BE2C (cell line): Measurements from ENCODE around the gene LRIG1.

Source experiments
- DNase-seq: peaks from one replicate; pipeline ENCODE4 v3.0.0-alpha.2; 2020
- H3K27me3 ChIP-seq: fragments of 250-450 bp; sonication (Bioruptor Pico); 2 replicates; pipeline ENCODE4 v1.5.1; 2020; ENCODE audit warnings: mild to moderate bottlenecking
- H3K36me3 ChIP-seq: fragments of 250-450 bp; sonication (Bioruptor Pico); 2 replicates; pipeline ENCODE4 v1.5.1; 2020; ENCODE audit warnings: mild to moderate bottlenecking
- H3K4me1 ChIP-seq: fragments of 250-450 bp; sonication (Bioruptor Pico); 2 replicates; pipeline ENCODE4 v1.5.1; 2020
- H3K4me3 ChIP-seq: 2 replicates; pipeline ENCODE4 v1.5.1; 2011; ENCODE audit warnings: low read depth, low read length
- H3K9me3 ChIP-seq: fragments of 250-450 bp; sonication (Bioruptor Pico); 2 replicates; pipeline ENCODE4 v1.5.1; 2020
- TF ChIP-seq, protein P1 (sequence below): IDR thresholded peaks from 2 replicates; pipeline ENCODE4 v1.5.1; 2012; ENCODE audit warnings: mild to moderate bottlenecking, low read depth, low read length

The LRIG1 gene

DNA sequence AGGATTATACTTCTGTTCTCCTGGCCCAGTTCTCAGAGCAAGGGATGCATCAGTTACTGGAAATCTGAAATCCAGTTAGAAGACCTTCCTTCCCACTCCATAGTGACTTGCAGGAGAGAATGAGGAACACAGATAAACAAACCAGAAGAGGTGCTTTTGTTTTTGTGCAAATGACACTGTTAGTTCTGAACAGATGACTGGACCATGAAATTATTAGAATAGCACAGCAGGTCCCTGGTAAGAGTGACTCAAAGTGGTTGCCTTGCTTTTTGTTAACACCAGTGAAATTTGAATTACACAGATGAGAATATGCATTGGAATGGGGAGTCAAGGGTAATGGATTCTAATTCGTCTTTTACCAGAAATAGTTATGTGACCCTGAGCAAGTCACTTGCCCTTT, 30.4 kb upstream of the LRIG1 start:
- TF ChIP-seq, protein P1, sequence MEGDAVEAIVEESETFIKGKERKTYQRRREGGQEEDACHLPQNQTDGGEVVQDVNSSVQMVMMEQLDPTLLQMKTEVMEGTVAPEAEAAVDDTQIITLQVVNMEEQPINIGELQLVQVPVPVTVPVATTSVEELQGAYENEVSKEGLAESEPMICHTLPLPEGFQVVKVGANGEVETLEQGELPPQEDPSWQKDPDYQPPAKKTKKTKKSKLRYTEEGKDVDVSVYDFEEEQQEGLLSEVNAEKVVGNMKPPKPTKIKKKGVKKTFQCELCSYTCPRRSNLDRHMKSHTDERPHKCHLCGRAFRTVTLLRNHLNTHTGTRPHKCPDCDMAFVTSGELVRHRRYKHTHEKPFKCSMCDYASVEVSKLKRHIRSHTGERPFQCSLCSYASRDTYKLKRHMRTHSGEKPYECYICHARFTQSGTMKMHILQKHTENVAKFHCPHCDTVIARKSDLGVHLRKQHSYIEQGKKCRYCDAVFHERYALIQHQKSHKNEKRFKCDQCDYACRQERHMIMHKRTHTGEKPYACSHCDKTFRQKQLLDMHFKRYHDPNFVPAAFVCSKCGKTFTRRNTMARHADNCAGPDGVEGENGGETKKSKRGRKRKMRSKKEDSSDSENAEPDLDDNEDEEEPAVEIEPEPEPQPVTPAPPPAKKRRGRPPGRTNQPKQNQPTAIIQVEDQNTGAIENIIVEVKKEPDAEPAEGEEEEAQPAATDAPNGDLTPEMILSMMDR = no peak
- no peak overlapping the region for H3K4me3 ChIP-seq
- no peak for DNase-seq
- no peaks in the 10 kb centered on the region for H3K36me3 ChIP-seq
- H3K27me3 ChIP-seq = no peaks in the 10 kb centered on the region; the same call in 1 of the 2 replicates
- no peaks in the 10 kb centered on the region for H3K9me3 ChIP-seq
- no peaks in the 10 kb centered on the region for H3K4me1 ChIP-seq

DNA sequence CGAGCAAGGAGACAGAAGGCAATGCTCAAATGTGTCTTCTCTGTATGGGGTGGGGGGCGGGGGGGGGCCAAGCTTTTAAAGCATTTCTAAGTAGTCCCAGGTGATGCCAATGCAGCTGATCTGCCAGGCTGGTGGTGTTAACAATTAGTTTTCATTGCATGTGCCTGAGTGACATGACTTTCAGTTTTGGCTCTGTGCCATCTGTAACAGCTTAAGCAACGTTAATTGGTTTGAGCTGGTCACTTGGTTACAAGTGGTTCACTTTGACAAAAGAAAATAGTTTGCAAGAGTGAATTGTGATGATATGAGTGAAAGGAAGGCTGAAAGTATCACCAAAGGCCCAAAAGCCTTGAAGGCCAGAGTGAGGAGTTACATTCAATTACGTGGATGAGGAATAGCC, 26.4 kb upstream of the LRIG1 start:
- TF ChIP-seq, protein P1 = no peak
- Histone ChIP-seq H3K9me3 (no peaks in the 10 kb centered on the region), H3K27me3 (no peaks in the 10 kb centered on the region; the same call in 1 of the 2 replicates), H3K36me3 (no peaks in the 10 kb centered on the region), H3K4me1 (no peaks in the 10 kb centered on the region), H3K4me3 (no peak overlapping the region)
- no peak for DNase-seq

DNA sequence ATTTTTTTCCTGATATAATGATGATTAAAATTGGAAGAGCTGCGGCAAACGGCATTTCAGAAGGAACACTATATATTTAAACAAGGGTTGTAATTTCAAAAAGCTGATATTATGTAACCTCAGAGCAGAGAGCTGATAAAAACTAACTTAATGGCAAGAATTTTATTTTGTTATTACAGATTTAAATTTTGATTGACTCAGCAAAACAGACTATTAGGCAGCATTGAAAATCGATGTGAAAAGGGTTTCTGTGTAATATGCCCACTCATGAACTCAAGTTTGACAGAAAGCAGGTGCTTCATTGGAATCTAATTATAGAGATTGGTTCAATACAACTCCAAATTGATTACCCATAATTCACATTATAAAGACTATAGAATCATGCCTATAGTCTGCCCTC, 24.9 kb upstream of the LRIG1 start:
- Histone ChIP-seq H3K4me3 (no peak overlapping the region), H3K36me3 (no peaks in the 10 kb centered on the region), H3K9me3 (no peaks in the 10 kb centered on the region), H3K27me3 (no peaks in the 10 kb centered on the region; the same call in 1 of the 2 replicates), H3K4me1 (no peaks in the 10 kb centered on the region)
- DNase-seq = no peak
- TF ChIP-seq, protein P1 = no peak

DNA sequence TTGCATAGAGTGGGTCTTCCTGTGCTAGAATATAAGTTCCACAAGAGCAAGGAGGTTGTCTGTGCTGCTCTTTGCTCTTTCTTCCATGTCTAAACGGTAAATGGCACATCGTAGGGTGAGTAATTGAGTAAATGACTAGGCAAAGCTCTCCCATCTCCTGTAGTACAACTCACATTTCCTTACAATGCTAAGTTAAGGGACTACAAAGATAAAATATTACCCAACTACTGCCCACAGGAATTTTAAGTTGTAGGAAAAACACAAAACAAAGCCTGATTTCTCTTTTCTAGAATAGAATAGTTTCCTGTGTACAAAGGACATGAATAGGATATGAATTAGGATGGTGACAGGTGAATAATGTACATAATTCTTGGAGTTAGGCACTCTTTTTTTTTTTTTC, 19.9 kb upstream of the LRIG1 start:
- Histone ChIP-seq H3K4me1 (no peaks in the 10 kb centered on the region), H3K36me3 (no peaks in the 10 kb centered on the region), H3K9me3 (no peaks in the 10 kb centered on the region)

DNA sequence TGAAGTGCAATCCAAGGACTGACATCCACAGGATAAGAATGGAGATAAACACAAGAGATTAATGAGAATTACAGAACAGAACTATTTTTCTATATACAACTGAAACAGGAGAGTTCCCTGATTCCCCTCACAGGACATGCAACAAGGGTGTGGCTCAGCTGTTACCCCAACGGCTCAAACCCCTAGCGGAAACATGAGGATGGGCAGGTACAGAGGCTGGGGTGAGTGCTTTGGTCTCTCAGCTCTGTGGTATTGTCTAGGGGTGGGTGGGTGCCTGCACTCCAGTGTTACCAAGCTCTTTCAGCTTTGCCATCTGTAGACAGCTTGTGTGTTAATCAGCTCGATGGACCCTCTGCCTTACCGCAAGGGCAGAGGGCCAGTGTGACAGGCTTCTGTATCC, 17.8 kb upstream of the LRIG1 start:
- TF ChIP-seq, protein P1 = no peak
- H3K9me3 ChIP-seq = no peaks in the 10 kb centered on the region
- H3K4me3 ChIP-seq = no peak overlapping the region
- no peaks in the 10 kb centered on the region for H3K36me3 ChIP-seq
- DNase-seq = no peak
- no peaks in the 10 kb centered on the region for H3K4me1 ChIP-seq
- peaks cover 8% of the 10 kb centered on the region; the same call in 1 of the 2 replicates for H3K27me3 ChIP-seq

More for the DNA sequence above, 19.9 kb upstream of the LRIG1 start:
- no peaks in the 10 kb centered on the region; the same call in 1 of the 2 replicates for H3K27me3 ChIP-seq
- H3K4me3 ChIP-seq = no peak overlapping the region
- TF ChIP-seq, protein P1 = no peak
- no peak for DNase-seq

DNA sequence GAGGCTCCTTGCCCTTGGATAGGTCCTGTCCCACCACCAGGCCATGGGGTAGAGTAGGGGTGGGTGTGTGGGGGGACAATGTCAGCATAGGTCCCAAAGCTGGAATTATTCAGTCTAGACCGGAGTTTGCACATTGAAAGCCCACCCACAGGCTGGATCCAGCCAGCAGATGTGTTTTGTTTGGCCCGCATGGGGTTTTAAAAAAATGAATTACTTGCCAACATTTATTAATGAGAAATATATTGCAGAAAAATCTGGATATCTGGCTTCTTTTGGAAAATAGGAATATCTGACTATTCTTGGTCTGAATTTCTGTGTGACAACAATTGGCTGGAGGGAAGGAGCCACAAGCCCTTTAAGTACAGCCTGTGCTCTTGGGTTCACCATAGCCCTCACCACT, 17.3 kb upstream of the LRIG1 start:
- DNase-seq = no peak
- no peaks in the 10 kb centered on the region for H3K36me3 ChIP-seq
- no peak overlapping the region for H3K4me3 ChIP-seq
- TF ChIP-seq, protein P1 = no peak
- H3K4me1 ChIP-seq = no peaks in the 10 kb centered on the region
- peaks cover 8% of the 10 kb centered on the region; the same call in 1 of the 2 replicates for H3K27me3 ChIP-seq
- no peaks in the 10 kb centered on the region for H3K9me3 ChIP-seq
